GM19240 (cell line): Measurements from ENCODE around the gene RIN2.

Experiments used
- DNase-seq: peaks from one replicate; pipeline ENCODE4 v3.0.0; 2011; ENCODE audit warnings: low spot score; ENCODE audit not compliant: insufficient read length

RIN2 gene

GRCh38 chr20:19758133-19758500, at the start of gene RIN2:
TSS of gene RIN2 (plus strand) at chr20:19758258. CDS start at chr20:19889602, 131,344 bp downstream.
- no peak for DNase-seq

GRCh38 chr20:19709635-19710335, 48.3 kb upstream of the RIN2 start:
- no peak for DNase-seq

GRCh38 chr20:19710336-19711120, 47.5 kb upstream of the RIN2 start:
- no peak for DNase-seq

- DNase-seq = no peak
These were observed 46.9 kb upstream of the RIN2 start for GRCh38 chr20:19711126-19711525.

GRCh38 chr20:19712721-19713260, 45.3 kb upstream of the RIN2 start:
- DNase-seq = no peak

GRCh38 chr20:19713822-19714578, 44.1 kb upstream of the RIN2 start:
- DNase-seq = no peak

- DNase-seq = no peak
These were observed 43.5 kb upstream of the RIN2 start for GRCh38 chr20:19714579-19714840.

- DNase-seq = no peak
These were observed 42.1 kb upstream of the RIN2 start for GRCh38 chr20:19715986-19716385.

GRCh38 chr20:19718880-19719279, 39.2 kb upstream of the RIN2 start:
- DNase-seq = no peak

- no peak for DNase-seq
These were observed 37.1 kb upstream of the RIN2 start for GRCh38 chr20:19720991-19721390.

GRCh38 chr20:19723051-19723450, 35.0 kb upstream of the RIN2 start:
- DNase-seq = no peak

- DNase-seq = no peak
These were observed 34.1 kb upstream of the RIN2 start for GRCh38 chr20:19723813-19724430.

- no peak for DNase-seq
These were observed 32.7 kb upstream of the RIN2 start for GRCh38 chr20:19725373-19725772.

GRCh38 chr20:19725814-19726525, 32.1 kb upstream of the RIN2 start:
- DNase-seq = no peak

GRCh38 chr20:19727251-19727847, 30.7 kb upstream of the RIN2 start:
- DNase-seq = no peak

- DNase-seq = no peak
These were observed 28.4 kb upstream of the RIN2 start for GRCh38 chr20:19729672-19730071.

- DNase-seq = no peak
These were observed 27.4 kb upstream of the RIN2 start for GRCh38 chr20:19730706-19731105.

- no peak for DNase-seq
These were observed 23.2 kb upstream of the RIN2 start for GRCh38 chr20:19734811-19735210.

GRCh38 chr20:19735446-19735845, 22.6 kb upstream of the RIN2 start:
- DNase-seq = no peak

GRCh38 chr20:19737025-19737424, 21.0 kb upstream of the RIN2 start:
- DNase-seq = no peak

GRCh38 chr20:19738951-19739350, 19.1 kb upstream of the RIN2 start:
- no peak for DNase-seq
